Stimulated activated CD4-positive, alpha-beta T cell treated with anti-CD3 and anti-CD28 coated beads, Interleukin-4, amount 100 ng/mL, for 4 hours (primary cell): ENCODE data around the gene KIAA0586.
"Not testable (repeated sequence)": the region's sequence is repeated elsewhere in the genome, so short reads cannot be mapped to it uniquely, and the experiment has no call there.

Source experiments
- DNase-seq, 2 experiments: peaks; one replicate each; pipeline ENCODE4 v3.0.0-alpha.2; 2020

KIAA0586 gene

GRCh38 chr14:58427281-58428117 lies at the start of gene KIAA0586, which contains the start of gene TIMM9:
KIAA0586 (plus strand) TSS chr14:58427719; CDS start chr14:58428265, 546 bp downstream.
TIMM9 (minus strand) TSS chr14:58427531; CDS start chr14:58411945, 15,586 bp downstream.
- DNase-seq, result peak; percentile 89 to 97

GRCh38 chr14:58390830-58391229 lies 36.7 kb upstream of the KIAA0586 start:
- no peak for DNase-seq

GRCh38 chr14:58395562-58395811 lies 32.0 kb upstream of the KIAA0586 start:
- DNase-seq, result no peak

- DNase-seq, result peak; percentile 63 to 74
Measured at GRCh38 chr14:58395812-58396788, 31.4 kb upstream of the KIAA0586 start, which contains the start of gene TOMM20L. TOMM20L (plus strand) TSS chr14:58395930; CDS start chr14:58395958, 28 bp downstream.

GRCh38 chr14:58397156-58397555 lies 30.4 kb upstream of the KIAA0586 start:
- no peak for DNase-seq

GRCh38 chr14:58398495-58398894 lies 29.0 kb upstream of the KIAA0586 start:
- no peak for DNase-seq

- no peak for DNase-seq
Measured at GRCh38 chr14:58398895-58399294, 28.6 kb upstream of the KIAA0586 start.

- DNase-seq, result no peak
Measured at GRCh38 chr14:58401587-58401986, 25.9 kb upstream of the KIAA0586 start.

GRCh38 chr14:58408681-58409215 lies 18.8 kb upstream of the KIAA0586 start:
- no peak for DNase-seq

GRCh38 chr14:58414845-58415244 lies 12.7 kb upstream of the KIAA0586 start:
- DNase-seq, result no peak

- no peak for DNase-seq
Measured at GRCh38 chr14:58415636-58416547, 11.6 kb upstream of the KIAA0586 start.

- DNase-seq, result not testable (repeated sequence)
Measured at GRCh38 chr14:58416934-58417333, 10.6 kb upstream of the KIAA0586 start.

GRCh38 chr14:58426670-58427280 lies 744 bp upstream of the KIAA0586 start:
- DNase-seq, result peak; percentile 36 to 48

GRCh38 chr14:58428118-58428683 lies 682 bp downstream of the KIAA0586 start:
- DNase-seq, result no peak

- DNase-seq, result no peak
Measured at GRCh38 chr14:58430156-58430555, 2.6 kb downstream of the KIAA0586 start.

GRCh38 chr14:58439476-58439875 lies 12.0 kb downstream of the KIAA0586 start:
- DNase-seq, result no peak

- DNase-seq, result no peak
Measured at GRCh38 chr14:58444627-58445026, 17.1 kb downstream of the KIAA0586 start.

- no peak for DNase-seq
Measured at GRCh38 chr14:58455593-58456265, 28.2 kb downstream of the KIAA0586 start.

- no peak for DNase-seq
Measured at GRCh38 chr14:58460772-58461171, 33.3 kb downstream of the KIAA0586 start.

- no peak for DNase-seq
Measured at GRCh38 chr14:58463147-58463546, 35.6 kb downstream of the KIAA0586 start.

GRCh38 chr14:58464652-58465051 lies 37.1 kb downstream of the KIAA0586 start:
- no peak for DNase-seq
